H1 (cell line): ENCODE results near the gene LRRC14B. TPM values are rescaled to one million over a fixed set of nuclear protein-coding genes. Genes with fewer than 3 reads are reported as not detected.

Source experiments
- CHD2 ChIP-seq: IDR thresholded peaks from 2 replicates; pipeline ENCODE4 v1.6.1; 2012; ENCODE audit warnings: low read length, improper control_type of control experiment
- HDAC2 ChIP-seq, 2 experiments: fragments of 300-600 bp in 1 of 2; sonication (generic) in 1 of 2; IDR thresholded peaks; 2 replicates each; pipeline ENCODE4 v1.6.1; 2011 to 2012; ENCODE audit warnings: low read depth in 2 of 2, low read length in 2 of 2, mild to moderate bottlenecking in 2 of 2, moderate library complexity in 2 of 2, borderline replicate concordance in 1 of 2, inconsistent platforms in 1 of 2
- RFX5 ChIP-seq: IDR thresholded peaks from 2 replicates; pipeline ENCODE4 v1.6.1; 2011; ENCODE audit warnings: low read depth, low read length, improper control_type of control experiment, borderline replicate concordance
- SRF ChIP-seq: IDR thresholded peaks from 2 replicates; pipeline ENCODE4 v1.6.1; 2011; ENCODE audit warnings: mild to moderate bottlenecking, low read depth, low read length, moderate library complexity
- polyA plus RNA-seq, 7 experiments: library from polyadenylated mRNA; depleted of rRNA in 3 of 7; stranded (reverse) in 5 of 7; unstranded in 2 of 7; fragments of >200 nt in 5 of 7; fragments of 200-250 nt in 2 of 7; gene quantifications; 1 replicate in 5 of 7; 2 replicates in 1 of 7; 4 replicates in 1 of 7; pipeline versions ENCODE4 v1.2.1 to v1.2.3, GENCODE V29; 2011 to 2013; ENCODE audit warnings: missing spikeins in 2 of 7, mixed read lengths in 2 of 7
- total RNA-seq: library from RNA; stranded (reverse); fragmentation: NEBNext Ultra II Directional; extraction: Animal tissue kit (Norgen Biotek cat#: 25700); gene quantifications from 2 replicates; pipeline ENCODE4 v1.2.1, GENCODE V29; 2021

LRRC14B gene
- total and polyA plus RNA-seq, 2 of the 8 experiments (the other 6 are each of a cell fraction or from before 2014, with no cell fraction given), result not detected

DNA sequence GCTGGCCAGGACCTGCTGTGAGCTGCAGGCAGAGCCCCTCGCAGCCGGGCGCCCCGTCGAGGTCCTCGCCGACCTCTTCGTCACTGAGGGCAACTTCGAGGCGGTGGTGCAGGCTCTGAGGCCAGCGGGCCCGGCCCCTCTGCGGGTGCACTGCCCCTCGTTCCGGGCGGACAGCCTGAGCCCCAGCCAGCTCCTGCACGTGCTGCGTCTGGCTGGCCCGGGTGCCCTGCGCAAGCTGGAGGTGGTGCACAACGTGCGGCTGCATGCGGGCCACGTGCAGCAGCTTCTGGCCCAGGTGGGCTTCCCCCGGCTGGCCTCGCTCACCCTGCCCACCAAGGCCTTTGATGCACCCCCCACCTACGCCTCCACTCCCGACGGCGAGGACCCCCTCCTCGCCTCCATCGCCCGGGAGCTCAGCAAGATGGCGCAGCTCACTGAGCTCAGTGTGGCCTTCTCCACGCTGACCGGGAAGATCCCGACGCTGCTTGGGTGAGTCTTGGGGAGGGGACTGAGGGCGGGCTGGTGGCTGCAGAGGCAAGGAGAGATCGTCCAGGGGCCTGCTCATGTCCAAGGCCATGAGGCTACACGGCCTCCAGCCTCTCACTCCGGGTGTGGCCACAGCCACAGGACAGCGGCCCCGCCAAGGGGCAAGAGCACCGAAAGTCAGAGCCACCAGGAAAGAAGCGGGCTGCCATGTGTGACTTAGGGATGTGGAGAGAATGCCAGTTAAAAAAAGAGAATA is 825 bp downstream of the LRRC14B start (continued):
- no peak for TF ChIP-seq SRF
- TF ChIP-seq HDAC2 (IDR thresholded peaks at IDR 0.05; ENCODE audit: borderline replicate concordance in 1 of 2, low read depth in 2 of 2, low read length in 2 of 2), result no peak
- no peak for TF ChIP-seq RFX5
- no peak for TF ChIP-seq CHD2
